ENCODE data around the gene GRK7.

GRK7 gene, protein sequence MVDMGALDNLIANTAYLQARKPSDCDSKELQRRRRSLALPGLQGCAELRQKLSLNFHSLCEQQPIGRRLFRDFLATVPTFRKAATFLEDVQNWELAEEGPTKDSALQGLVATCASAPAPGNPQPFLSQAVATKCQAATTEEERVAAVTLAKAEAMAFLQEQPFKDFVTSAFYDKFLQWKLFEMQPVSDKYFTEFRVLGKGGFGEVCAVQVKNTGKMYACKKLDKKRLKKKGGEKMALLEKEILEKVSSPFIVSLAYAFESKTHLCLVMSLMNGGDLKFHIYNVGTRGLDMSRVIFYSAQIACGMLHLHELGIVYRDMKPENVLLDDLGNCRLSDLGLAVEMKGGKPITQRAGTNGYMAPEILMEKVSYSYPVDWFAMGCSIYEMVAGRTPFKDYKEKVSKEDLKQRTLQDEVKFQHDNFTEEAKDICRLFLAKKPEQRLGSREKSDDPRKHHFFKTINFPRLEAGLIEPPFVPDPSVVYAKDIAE (N-terminal part only)

DNA sequence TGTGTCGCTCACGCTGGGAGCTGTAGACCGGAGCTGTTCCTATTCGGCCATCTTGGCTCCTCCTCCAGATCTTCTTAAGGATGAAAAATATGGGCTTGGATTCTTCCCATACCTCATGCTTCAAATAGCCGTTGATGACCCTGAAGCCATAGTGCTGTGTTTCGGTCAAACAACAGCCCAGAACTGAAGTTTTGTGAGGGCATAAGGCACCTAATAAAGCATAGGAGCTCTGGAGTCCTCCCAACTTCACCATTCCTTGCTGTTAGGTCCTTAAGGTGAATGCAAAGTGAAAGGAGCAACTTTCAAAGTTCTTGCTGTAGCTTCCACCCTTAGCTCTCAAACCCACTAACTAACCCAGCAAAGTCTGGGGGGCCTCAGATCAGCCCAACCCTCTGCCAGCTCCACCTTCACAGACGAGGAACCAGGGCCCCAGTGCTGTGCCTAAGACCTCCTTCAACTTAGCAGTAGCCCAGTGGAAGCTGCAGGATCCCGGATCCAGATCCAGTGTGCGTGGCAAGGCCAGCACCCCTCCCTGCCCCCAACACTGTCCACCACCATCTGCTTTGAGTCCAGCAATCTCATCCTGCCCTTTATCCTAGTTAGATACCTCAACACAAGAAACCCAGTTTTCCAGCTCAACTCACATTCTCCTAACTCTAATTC lies at the start of gene GRK7:
TSS of gene GRK7 (plus strand) at position 321 of the 663 bp plus-strand sequence. CDS start 14,877 bp downstream, outside the sequence.
- DNase-seq = no peak

DNA sequence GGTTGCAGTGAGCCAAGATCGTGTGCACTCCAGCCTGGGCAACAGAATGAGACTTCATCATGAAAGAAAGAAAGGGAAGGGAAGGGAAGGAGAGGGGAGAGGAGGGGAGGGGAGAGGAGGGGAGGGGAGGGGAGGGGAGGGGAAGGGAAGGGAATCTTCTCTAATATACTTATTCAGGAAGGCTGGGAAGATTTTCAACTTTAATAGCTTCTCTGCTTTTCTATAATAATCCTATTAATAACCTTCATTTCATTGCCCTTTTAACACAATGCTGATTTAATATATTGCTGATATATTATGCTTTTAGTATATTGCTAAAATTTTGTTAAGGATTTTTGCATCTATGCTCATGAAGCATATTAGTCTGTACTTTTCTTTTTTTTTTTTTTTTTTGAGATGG lies 48.5 kb upstream of the GRK7 start:
- DNase-seq = no peak

DNA sequence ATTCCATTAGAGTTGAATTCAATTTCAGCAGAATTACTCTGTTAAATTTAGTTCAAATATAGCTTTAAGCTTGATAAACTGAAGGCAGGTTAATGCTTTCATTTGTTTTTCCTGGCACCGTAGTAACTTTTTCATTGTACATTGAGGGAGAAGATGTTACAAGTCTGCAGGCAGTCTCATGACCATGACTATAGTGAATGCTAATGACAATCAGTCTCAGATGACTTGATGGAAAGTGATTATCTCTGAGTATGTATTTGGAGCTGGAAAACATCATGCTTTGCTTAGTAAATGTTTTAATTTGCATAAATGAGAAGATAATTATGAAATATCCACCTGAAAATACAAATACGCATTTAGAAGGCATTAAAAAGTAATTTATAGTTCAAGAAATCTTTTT lies 41.1 kb upstream of the GRK7 start:
- DNase-seq = no peak

DNA sequence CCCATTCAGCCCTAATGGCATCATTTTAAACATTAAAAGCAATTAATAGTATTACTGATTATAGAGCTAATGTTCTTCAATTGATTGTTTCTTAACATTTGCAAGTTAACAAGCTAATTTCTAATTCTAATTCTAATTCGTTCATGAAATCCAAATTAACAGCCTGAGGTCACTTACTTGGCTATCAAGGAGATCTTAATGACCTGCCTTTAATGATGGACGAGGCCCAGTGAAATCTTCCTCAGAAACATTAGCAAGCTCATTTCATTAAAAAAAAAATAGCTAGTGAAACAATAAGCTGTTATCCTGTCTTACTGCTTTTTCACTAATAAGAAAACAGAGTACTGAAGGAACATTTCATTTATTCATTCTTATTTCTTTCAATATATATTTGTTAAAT lies 40.6 kb upstream of the GRK7 start:
- DNase-seq = no peak

DNA sequence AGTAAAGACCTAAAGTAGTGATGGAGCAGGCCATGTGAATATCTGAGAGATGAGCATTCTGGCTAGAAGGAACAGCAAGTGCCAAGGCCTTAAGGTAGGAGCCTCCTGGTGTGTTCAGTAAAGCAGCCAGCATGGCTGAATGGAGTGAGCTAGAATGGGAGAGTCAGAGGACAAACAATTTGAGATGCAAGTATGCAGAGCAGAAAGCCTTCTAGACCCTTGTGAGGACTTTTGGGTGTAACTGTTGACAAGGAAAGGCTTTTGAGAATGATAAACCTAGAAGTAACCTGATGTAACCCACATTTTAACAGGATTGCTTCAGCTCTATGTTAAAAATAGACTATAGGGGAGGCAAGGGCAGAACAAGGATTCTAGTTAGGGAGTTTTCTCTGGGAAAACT lies 40.0 kb upstream of the GRK7 start:
- DNase-seq = no peak

DNA sequence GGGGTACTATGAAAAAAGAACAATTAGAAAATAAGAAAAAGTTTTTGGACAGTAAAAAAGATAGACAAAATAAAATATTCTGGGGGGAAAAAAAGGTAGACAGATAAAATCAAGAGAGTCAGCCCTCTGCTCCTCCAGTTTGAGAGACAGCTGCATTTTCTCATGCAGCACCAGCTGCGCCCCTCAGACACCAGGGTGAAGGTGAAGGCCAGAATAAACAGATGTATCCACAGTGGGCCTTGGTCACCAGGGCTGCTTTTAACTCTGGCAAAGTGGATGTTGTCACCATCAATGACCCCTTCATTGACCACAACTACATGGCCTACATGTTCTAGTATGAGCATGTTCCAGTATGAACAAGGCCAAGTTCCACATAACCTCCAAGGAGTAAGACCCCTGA lies 39.0 kb upstream of the GRK7 start:
- no peak for DNase-seq

DNA sequence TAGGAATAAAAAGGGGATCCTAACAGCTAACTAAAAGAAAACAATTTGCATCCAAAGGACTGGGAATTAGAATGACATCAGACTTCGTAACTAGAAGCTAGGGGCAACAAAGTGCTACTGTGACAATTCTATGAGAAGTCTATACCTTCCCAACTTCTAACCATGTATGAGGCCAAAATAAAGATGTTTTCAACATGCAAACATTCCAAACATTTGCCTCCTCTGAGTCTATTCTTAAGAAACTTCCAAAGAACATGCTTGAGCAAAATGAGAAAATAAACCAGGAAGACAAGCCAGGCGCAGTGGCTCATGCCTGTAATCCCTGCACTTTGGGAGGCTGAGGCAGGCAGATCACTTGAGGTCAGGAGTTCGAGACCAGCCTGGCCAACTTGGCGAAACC lies 38.2 kb upstream of the GRK7 start:
- peak; percentile 12 for DNase-seq

DNA sequence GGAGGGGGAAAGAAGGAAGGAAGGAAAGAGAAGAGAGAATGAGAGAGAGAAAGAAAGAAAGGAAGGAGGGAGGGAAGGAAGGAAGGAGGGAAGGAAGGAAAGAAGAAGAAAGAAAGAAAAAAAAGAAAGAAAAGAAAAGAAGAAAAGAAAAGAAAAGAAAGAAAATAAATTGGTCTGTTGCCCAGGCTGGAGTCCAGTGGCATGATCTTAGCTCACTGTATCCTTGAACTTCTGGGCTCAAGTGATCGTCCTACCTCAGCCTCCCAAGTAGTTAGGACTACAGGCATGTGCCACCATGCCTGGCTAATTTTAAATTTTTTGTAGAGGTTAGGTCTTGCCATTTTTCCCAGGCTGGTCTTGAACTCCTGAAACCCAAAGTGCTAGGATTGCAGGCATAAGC lies 36.7 kb upstream of the GRK7 start:
- no peak for DNase-seq

DNA sequence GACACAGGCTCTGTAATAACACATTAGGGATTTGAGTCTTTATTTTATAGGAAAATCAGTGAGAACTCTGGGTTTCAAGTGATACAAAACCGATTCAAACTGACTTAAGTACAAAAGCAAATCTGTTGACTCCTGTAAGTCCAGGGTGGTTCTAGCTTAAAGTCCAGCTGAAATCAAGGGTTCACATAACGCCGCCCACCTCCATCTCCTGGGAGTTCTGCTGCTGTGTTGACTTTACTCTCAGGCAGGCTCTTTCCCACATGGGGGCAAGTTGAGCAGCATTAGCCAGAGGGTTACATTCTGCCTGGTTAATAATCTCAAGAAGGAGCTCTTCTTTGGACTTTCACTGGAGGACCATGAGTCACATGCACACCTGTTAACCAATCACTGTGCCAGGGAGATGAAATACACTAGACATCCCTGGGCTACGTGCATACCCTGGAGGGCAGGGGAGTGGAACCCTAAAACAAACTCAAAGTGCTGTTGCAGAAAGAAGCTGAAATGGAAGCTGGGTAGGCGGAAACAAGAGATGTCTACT lies 34.8 kb upstream of the GRK7 start:
- DNase-seq = no peak

DNA sequence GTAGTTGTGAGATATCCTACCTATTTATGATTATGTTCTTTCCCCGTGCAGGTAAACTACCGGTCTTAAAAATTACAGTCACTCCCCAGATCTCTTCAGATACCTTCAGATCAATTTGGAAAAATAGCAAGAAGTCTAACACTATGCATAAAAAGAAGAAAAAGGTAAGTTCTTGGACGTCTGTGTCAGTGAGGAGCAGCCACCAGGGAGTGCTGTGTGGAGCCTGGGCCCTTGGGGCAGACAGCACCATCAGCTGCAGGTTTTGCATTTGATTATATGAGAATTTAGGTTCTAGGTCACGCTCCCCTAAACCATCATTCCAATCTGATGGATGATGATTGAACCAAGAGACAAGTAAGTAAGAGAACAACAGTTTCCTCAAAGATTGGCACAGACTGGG lies 34.0 kb upstream of the GRK7 start:
- no peak for DNase-seq

DNA sequence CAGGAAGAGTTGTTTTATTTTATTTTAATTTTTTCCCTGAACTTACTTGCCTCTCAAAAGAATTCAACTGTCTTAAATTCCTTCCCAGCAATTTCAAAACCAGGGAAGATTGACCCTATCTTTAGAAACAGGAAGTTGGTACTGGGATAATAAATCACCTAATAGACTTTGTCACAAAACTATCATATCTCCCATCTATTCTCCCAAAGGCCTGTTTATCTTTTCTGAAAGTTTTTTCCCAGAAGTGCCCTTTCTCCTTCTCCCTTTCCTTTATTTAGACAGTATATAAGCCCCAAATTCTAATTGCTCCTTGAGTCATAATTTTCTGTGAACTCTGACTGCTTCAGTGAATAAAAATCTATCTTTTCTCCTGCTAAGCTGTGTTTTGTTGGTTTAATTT lies 28.0 kb upstream of the GRK7 start:
- DNase-seq = no peak

DNA sequence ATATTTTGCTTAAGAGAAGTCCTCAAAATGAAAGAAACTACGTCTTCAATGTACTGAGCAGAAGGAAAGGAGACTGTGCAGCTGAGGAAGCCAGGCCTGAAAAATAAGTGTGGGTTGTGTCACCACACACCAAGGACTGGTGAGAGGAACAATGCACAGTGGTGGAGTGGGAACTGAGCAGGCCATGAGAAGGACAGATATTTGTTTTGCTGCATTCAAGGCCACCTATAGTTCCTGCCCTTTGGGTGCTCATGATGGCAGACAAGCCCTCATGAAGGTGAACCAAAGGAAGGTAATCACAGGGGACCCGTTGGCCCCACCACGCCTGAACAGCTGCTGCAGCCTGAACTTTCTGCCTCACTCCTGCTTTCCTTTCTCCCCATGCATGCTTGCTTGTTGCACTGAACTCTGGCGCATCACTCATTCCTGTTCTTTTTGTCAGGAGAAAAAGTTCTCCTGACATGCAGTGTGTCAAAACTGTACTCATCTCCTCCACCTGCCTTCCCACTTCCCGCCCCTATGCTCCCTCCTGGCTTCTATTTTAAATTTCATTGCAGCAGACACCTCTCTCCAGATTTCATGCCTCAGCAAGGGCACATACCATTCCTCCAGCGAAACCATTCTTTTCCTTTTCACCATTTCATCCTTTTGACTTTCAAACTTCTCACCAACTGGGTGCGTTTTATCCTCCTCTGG lies 27.3 kb upstream of the GRK7 start:
- DNase-seq = no peak

DNA sequence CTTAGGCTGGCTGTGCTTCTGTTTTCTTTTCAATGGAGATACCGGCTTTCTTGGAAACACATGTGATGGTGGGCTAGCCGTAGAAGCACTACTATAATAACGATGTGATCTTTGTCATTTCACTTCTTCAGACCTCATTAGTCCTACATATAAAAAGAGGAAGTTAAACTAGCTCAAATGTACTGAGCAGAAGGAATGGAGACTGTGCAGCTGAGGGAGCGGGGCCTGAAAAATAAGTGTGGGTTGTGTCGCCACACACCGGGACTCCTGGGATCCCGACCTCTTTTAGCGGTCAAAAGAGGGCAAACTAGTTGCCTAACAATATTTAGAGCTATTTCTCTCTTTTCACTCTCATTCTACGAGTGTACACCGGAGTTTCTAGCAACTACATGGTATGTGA lies 26.1 kb upstream of the GRK7 start:
- DNase-seq = no peak

DNA sequence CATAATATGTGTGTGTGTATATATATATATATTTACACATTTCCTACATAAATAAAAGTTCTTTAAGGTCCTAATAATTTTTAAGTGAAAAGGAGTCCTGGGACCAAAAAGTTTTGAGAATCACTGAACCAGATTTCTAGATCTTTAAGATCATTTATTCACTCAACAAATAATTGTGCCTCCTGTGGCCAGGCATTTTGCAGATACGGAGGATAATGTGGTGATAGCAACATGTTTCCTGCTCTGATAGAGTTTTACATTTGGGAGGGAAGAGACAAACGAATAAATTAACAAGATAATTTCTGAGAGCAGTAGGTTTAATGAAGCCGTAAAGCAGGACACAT lies 25.6 kb upstream of the GRK7 start:
- DNase-seq = no peak

DNA sequence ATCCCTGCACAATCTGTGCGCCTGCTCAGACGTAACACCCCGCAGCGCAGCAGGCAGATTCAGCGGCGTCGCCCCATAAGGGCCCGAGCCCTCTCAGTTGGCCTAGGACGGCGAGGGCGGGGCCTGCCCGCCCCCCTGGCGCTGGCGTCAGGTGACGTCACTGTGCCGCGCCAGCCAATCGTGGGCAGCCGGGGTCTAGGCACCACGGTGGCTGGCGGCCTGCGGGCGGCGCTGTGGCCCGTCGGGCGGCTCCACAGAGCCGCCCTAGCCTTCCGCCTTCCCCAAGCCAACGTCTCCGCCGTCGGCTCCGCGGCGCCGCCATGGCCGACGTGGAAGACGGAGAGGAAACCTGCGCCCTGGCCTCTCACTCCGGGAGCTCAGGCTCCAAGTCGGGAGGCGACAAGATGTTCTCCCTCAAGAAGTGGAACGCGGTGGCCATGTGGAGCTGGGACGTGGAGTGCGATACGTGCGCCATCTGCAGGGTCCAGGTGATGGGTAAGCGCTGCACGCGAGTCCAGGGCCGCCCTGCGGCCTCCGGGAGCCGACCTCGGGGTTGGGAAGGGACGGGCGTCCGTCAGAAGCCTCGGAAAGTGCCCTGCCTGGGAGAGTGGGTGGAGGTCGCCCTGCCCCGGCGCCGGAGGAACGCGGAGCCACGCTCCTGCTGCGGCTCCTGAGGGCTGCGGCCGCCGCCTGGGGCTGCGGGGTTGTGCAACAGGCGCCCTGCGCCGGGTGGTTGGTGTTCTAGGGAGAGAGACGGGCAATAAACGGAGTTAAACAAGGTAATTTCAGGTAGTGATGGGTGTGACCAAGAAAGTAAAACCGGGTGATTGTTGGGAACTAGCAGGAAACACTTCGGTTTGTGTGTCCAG lies 25.0 kb upstream of the GRK7 start, which contains the start of gene RNF7:
TSS of gene RNF7 (plus strand) at position 277 of the 869 bp plus-strand sequence. CDS start at position 321, 44 bp downstream.
- peak; percentile 96 for DNase-seq

DNA sequence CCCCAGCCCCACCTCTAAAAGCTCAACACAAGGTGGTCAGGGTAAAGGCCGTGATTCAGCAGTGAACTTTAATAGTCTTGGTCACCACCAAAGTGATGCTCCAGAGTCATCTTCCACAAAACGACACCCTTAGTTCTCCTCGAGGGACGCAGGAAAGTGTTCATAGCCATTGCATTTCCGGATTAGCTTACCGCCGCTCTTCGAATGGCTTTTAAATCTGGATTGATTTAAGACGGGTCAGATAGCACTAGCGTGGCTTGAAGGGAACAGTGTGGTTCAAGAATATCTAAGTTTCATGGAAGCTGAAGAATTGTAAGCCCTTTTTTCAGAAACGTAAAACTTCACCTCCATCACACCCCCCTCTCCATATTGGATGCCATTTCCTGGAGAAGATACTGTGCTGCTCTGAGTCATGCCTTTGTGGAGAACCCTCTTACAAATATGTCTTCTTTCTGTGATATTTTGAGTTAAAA lies 24.3 kb upstream of the GRK7 start:
- DNase-seq = peak; percentile 45

DNA sequence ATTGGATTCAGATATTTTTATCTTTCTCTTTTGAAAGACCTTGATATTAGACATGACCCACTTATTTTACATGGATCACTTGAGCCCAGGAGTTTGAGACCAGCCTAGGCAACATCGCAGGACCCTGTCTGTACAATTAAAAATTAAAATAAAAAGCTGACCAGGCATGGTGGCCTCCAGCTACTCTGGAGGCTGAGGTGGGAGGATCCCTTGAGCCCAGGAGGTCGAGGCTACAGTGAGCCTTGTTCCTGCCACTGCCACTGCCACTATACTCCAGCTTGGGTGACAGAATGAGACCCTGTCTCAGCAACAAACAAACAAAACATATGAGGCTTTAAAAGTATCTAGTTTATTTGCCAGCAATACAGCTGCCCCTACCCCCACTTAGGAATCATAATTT lies 23.5 kb upstream of the GRK7 start:
- no peak for DNase-seq

DNA sequence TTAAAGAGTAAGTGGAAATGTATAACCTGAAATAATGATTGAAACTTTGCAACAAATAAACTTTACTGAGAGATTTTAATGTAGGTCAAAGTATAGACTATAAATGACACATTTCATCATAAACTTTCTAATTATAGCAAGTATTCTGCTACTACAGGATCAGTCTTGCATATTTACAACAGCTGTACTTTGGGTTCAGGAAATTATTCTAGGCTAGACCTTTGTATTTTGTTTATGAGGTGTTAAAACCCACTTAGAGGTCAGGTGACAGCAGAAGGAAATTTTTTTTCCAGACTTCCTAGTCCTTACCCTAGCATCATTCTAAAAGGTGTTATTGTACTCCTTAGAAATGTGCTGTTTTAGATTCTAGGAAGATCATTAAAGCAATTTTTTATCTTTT lies 22.9 kb upstream of the GRK7 start:
- DNase-seq = no peak

DNA sequence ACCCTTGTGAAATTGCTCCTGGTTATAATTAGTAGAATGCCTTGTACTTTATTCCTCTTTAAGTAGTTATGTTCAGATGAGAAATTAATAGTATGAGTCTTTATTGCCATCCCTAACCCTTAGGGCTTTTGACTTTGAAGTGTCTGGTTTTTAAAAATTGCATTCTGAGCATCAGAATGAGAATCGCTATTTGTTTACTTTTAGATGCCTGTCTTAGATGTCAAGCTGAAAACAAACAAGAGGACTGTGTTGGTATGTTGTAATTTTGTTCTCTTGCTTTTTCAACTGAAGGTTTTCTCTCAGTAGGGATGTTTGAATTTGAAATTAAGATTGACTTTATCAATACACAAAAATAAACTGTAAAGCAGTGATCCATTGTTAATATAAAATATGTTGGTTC lies 19.9 kb upstream of the GRK7 start:
- DNase-seq = no peak

DNA sequence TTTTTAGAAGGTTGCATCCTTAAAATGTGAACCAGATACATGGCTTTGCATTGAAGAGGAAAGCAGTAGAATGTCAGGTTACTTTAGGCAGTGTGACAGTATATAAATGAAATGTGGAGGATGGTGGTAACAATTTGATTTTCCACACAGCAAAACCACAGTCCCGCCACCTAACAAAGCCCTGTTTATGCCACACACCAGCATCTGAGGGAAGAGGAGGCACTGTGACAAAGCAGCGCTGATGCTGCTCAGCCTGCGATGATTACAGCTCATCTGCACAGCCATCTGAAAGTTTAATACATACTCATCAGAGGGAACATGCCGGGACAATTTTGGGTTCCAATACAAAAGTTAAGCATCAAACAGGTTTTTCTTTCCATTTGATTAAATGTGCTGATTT lies 16.2 kb upstream of the GRK7 start:
- no peak for DNase-seq

DNA sequence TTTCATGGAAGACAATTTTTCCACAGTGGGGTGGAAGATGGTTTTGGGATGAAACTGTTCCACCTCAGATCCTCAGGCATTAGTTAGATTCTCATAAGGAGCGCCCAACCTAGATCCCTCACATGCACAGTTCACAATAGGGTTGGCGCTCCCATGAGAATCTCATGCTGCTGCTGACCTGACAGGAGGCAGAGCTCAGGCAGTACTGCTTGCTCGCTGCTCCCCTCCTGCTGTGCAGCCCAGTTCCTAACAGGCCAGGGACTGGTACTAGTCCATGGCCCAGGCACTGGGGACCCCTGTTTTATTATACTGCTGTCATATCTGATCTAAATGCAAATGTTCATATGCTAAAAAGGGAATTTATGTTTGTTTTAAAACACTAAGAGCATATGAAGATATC lies 9.8 kb upstream of the GRK7 start:
- no peak for DNase-seq

DNA sequence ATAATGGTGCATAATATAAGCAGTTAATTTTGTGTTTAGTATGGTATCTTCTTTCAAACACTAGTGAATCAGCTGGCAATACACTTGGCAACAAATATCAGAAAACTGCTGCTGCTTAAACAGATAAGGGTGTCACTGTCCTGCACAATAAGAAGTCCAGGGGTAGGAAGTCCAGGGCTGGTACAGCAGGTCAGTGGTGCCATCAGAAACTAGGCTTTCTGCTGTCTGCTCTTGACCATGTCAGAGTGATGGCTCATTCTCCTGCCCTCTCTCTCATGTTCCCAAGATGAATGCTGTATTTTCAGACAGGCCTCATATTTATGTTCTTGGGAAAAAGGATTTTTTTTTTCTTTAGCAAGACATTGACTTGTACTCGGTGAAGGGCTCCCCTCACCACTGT lies 9.2 kb upstream of the GRK7 start:
- no peak for DNase-seq
